Gastroesophageal sphincter (tissue), 3 donors: ENCODE results near the gene SPATA19.

ENCODE experiments used
- EP300 ChIP-seq: sonication (generic); formaldehyde crosslinking; IDR thresholded peaks from one replicate; pipeline ENCODE4 v1.6.1; 2017; ENCODE audit warnings: antibody characterized with exemption, mild to moderate bottlenecking
- POLR2A ChIP-seq, 2 donors: fragments of 450-650 bp; IDR thresholded peaks; one replicate each; pipeline ENCODE4 v1.6.1; 2017; ENCODE audit warnings: antibody characterized with exemption in 2 of 2, mild to moderate bottlenecking in 2 of 2, moderate library complexity in 1 of 2
- POLR2AphosphoS5 ChIP-seq: sonication (generic); formaldehyde crosslinking; IDR thresholded peaks from one replicate; pipeline ENCODE4 v1.6.1; 2017; ENCODE audit warnings: antibody characterized with exemption
- TF ChIP-seq, protein P1 (sequence below), 4 experiments: fragments of 200-600 bp in 2 of 4; fragments of 450-650 bp in 2 of 4; sonication (generic) in 1 of 4; IDR thresholded peaks; one replicate each; pipeline ENCODE4 v1.5.1; 2017 to 2019; ENCODE audit warnings: antibody characterized with exemption in 4 of 4, mild to moderate bottlenecking in 2 of 4, moderate library complexity in 2 of 4

DNA sequence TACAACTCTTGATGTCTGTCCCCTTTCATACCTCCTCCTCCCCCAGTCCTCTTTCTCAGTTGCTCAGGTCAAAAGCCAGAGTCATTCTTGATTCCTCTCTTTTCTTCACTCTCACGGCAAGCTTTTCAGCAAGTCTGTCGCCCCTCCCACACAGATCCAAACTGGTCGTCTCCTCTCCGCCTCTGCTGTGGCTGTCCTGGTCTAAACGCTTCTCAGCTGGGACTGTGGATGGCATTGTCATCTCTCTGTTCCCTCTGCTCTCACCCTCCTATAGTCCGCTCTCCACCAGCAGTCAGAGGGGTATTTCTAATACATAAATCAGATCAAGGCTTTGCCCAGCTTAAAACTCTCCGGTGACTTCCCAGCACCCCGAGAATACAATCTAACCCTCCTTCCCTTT, 46.8 kb upstream of the SPATA19 start:
- TF ChIP-seq POLR2AphosphoS5 (no peak), POLR2A (IDR thresholded peaks at IDR 0.05) (no peak), EP300 (no peak)
- TF ChIP-seq, protein P1, sequence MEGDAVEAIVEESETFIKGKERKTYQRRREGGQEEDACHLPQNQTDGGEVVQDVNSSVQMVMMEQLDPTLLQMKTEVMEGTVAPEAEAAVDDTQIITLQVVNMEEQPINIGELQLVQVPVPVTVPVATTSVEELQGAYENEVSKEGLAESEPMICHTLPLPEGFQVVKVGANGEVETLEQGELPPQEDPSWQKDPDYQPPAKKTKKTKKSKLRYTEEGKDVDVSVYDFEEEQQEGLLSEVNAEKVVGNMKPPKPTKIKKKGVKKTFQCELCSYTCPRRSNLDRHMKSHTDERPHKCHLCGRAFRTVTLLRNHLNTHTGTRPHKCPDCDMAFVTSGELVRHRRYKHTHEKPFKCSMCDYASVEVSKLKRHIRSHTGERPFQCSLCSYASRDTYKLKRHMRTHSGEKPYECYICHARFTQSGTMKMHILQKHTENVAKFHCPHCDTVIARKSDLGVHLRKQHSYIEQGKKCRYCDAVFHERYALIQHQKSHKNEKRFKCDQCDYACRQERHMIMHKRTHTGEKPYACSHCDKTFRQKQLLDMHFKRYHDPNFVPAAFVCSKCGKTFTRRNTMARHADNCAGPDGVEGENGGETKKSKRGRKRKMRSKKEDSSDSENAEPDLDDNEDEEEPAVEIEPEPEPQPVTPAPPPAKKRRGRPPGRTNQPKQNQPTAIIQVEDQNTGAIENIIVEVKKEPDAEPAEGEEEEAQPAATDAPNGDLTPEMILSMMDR (IDR thresholded peaks at IDR 0.05): no peak
